ENCODE measurements around the gene CNIH2.

The CNIH2 gene

DNA sequence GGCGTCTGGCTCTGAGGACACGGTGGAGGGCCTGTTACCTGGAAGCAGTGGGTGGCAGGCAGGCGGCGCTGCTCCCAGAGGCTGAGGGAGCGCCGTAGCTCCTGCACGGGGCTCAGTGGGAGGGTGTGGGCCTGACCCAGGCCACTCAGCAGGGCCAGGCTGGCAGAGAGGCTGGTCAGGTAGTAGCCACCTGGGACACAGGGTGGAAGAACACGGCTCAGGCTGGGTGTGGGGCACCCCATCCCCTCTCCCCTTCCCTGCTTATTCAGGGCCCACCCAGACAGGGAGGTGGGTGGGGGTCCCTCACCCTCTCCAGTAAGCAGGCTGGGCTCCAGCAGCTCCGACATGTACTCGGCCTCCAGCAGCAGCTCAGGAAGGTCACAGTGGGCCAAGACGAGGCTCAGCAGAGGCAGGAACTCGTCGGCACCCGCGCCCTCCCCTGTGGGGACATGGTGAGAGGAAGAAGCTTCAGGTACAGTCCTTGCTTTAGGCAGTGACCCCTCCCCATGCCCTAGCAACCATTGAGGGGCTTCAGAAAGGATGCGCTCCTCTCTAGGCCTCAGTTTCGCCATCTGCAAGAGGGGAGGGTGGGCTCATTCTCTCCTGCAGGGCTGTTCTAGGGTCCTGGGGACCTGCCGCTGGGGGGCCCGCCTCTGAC, 55.4 kb downstream of the CNIH2 start:
- no peak overlapping the region for H3K4ac ChIP-seq (ENCODE audit: low read depth in 1 of 2, low read length in 2 of 2)
- no peak overlapping the region for H2BK12ac ChIP-seq (ENCODE audit: low read length in 2 of 2)
- H2AK5ac ChIP-seq (ENCODE audit: low read length, severe bottlenecking): no peak overlapping the region
- no peak overlapping the region for H3K18ac ChIP-seq (ENCODE audit: low read depth in 1 of 2, low read length in 2 of 2)
- H3K36me3 ChIP-seq (ENCODE audit: control insufficient read depth in 1 of 2, insufficient read depth in 2 of 2, low read depth in 1 of 2, low read length in 2 of 2): peaks cover 38 to 54% of the 10 kb centered on the region in 2 experiments
- H2BK15ac ChIP-seq (ENCODE audit: low read depth, poor library complexity, severe bottlenecking): no peak overlapping the region
- no peak for DNase-seq
- H3K9me3 ChIP-seq (ENCODE audit: control insufficient read depth, low read length): no peaks in the 10 kb centered on the region
- H4K91ac ChIP-seq (ENCODE audit: low read length): no peak overlapping the region
- peak overlapping the region in 1 of 2 experiments; percentile 31 for H3K14ac ChIP-seq (ENCODE audit: low read length in 2 of 2)
- H3K4me2 ChIP-seq (ENCODE audit: low read length, poor library complexity, severe bottlenecking): no peak overlapping the region
- H4K8ac ChIP-seq (ENCODE audit: low read length): peak overlapping the region; percentile 20
- no peak overlapping the region for H2BK120ac ChIP-seq (ENCODE audit: low read depth, low read length)
- no peak overlapping the region for H3K4me3 ChIP-seq (ENCODE audit: insufficient read depth in 1 of 2, low read depth in 1 of 2, low read length in 2 of 2)
- H3K9ac ChIP-seq (ENCODE audit: low read length): peak overlapping the region; percentile 36
- no peaks in the 10 kb centered on the region for H3K27me3 ChIP-seq (ENCODE audit: control insufficient read depth in 1 of 2, insufficient read depth in 1 of 2, low read length in 2 of 2)
- no peak overlapping the region for H2AFZ ChIP-seq (ENCODE audit: low read depth, low read length)
- H2BK5ac ChIP-seq (ENCODE audit: low read depth, low read length, poor library complexity, severe bottlenecking): no peak overlapping the region
- H3K4me1 ChIP-seq (ENCODE audit: control insufficient read depth, insufficient read depth, low read depth, low read length): peaks cover 63% of the 10 kb centered on the region
- 91% methylated on average over 18 of the region's 19 CpGs for WGBS
- no peak overlapping the region for H3K23ac ChIP-seq (ENCODE audit: low read length in 2 of 2)
- no peak overlapping the region for H3K27ac ChIP-seq (ENCODE audit: low read length, poor library complexity, severe bottlenecking)
- peaks cover 13% of the 10 kb centered on the region for H3K79me1 ChIP-seq (replicated peaks; ENCODE audit: low read length, poor library complexity, severe bottlenecking)

Measured in mesenchymal stem cell (in vitro differentiated cells and primary cell).